GM23248 (cell line): ENCODE measurements around the gene ILK. TPM values are rescaled to one million over a fixed set of nuclear protein-coding genes. Genes with fewer than 3 reads are reported as not detected.

Experiments
- DNase-seq: peaks from one replicate; pipeline ENCODE4 v3.0.0-alpha.2; 2015
- H2AFZ ChIP-seq: fragments of 200-600 bp; sonication (generic); 2 replicates; pipeline ENCODE4 v1.6.1; 2016; ENCODE audit warnings: antibody characterized with exemption
- H3F3A ChIP-seq: fragments of 200-600 bp; sonication (generic); 2 replicates; pipeline ENCODE4 v1.6.1; 2016; ENCODE audit warnings: mild to moderate bottlenecking, antibody characterized with exemption, mixed run types; ENCODE audit not compliant: insufficient read depth
- H3K27ac ChIP-seq: fragments of 200-600 bp; sonication (generic); 2 replicates; pipeline ENCODE4 v1.5.1; 2016; ENCODE audit warnings: mild to moderate bottlenecking
- H3K27me3 ChIP-seq: fragments of 200-600 bp; sonication (generic); replicated peaks from 2 replicates; pipeline ENCODE4 v1.6.1; 2016; ENCODE audit warnings: mild to moderate bottlenecking; ENCODE audit not compliant: insufficient read depth
- H3K36me3 ChIP-seq: fragments of 200-600 bp; sonication (generic); 2 replicates; pipeline ENCODE4 v1.6.1; 2016; ENCODE audit warnings: low read depth, mild to moderate bottlenecking
- H3K4me1 ChIP-seq: fragments of 200-600 bp; sonication (generic); 2 replicates; pipeline ENCODE4 v1.6.1; 2016; ENCODE audit warnings: mild to moderate bottlenecking; ENCODE audit not compliant: insufficient read depth
- H3K4me2 ChIP-seq: fragments of 200-600 bp; sonication (generic); one replicate; pipeline ENCODE4 v1.6.1; 2016; ENCODE audit warnings: mild to moderate bottlenecking; ENCODE audit not compliant: unreplicated experiment
- H3K4me3 ChIP-seq: fragments of 200-600 bp; sonication (generic); 2 replicates; pipeline ENCODE4 v1.5.1; 2016; ENCODE audit warnings: mild to moderate bottlenecking
- H3K79me2 ChIP-seq: fragments of 200-600 bp; sonication (generic); 2 replicates; pipeline ENCODE4 v1.6.1; 2016; ENCODE audit warnings: mild to moderate bottlenecking; ENCODE audit not compliant: insufficient read depth
- H3K9ac ChIP-seq: fragments of 200-600 bp; sonication (generic); 2 replicates; pipeline ENCODE4 v1.6.1; 2016; ENCODE audit warnings: mild to moderate bottlenecking
- H3K9me2 ChIP-seq: fragments of 200-600 bp; sonication (generic); 2 replicates; pipeline ENCODE4 v1.6.1; 2016; ENCODE audit warnings: mixed run types, mild to moderate bottlenecking, moderate library complexity; ENCODE audit not compliant: insufficient read depth
- H3K9me3 ChIP-seq: fragments of 200-600 bp; sonication (generic); one replicate; pipeline ENCODE4 v1.6.1; 2017; ENCODE audit warnings: low read depth
- H4K20me1 ChIP-seq: fragments of 200-600 bp; sonication (generic); 2 replicates; pipeline ENCODE4 v1.6.0; 2016; ENCODE audit not compliant: insufficient read depth
- EZH2 ChIP-seq: fragments of 200-600 bp; sonication (generic); IDR thresholded peaks from 2 replicates; pipeline ENCODE4 v1.6.1; 2018; ENCODE audit warnings: antibody characterized with exemption, mild to moderate bottlenecking; ENCODE audit not compliant: insufficient read depth, poor library complexity, severe bottlenecking
- EZH2phosphoT487 ChIP-seq: fragments of 200-600 bp; sonication (generic); IDR thresholded peaks from 2 replicates; pipeline ENCODE4 v1.6.1; 2018; ENCODE audit warnings: antibody characterized with exemption, moderate library complexity, mild to moderate bottlenecking, low read depth; ENCODE audit not compliant: insufficient read depth
- WGBS, 2 experiments: methylation state at CpG; one replicate each; pipeline ENCODE4 v1.1.6; 2015 to 2017; ENCODE audit warnings: low lambda C conversion rate in 2 of 2, low coverage in 1 of 2; ENCODE audit errors: missing lambda C conversion rate in 2 of 2; 5-methylcytosine and 5-hydroxymethylcytosine counted together
- in situ Hi-C: fragments of 300-500 bp; cut with MboI; formaldehyde crosslinking; loops from 2 replicates; pipeline ENCODE4 v1.15.0; 2020
- polyA plus RNA-seq: library from polyadenylated mRNA; unstranded; fragments of >200 nt; fragmentation: Nextera tagmentation; extraction: Ambion mirVana; gene quantifications from 2 replicates; pipeline ENCODE4 v1.2.1, GENCODE V29; 2016
- total RNA-seq: library from RNA; depleted of rRNA; stranded (reverse); fragments of >200 nt; shearing (Covaris generic); gene quantifications from 2 replicates; pipeline ENCODE4 v1.2.3, GENCODE V29; 2014; rRNA removed

The ILK gene
- total and polyA plus RNA-seq, 2 experiments from 2014 or later: 242 to 256 TPM

DNA sequence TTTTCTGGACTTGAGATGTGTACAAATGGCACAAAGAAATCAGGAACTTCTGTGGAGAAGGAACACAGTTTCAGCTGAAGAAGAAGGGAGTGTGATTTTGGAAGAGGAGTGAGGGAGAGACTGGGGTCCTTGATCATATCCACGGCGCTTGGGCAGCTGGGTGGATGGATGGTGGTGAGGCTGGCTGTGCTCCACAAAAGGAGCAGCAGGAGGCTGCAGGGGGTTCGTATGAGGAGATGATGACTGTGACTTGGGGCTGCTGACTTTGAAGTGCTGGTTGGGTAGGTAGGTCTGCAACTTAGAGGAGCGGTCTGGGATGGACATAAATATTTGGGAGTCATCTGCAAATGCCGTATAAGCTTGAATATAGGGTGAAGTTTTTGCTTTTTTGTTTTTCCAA, 53.4 kb downstream of the ILK start:
- Histone ChIP-seq H4K20me1 (no peaks in the 10 kb centered on the region), H3K27me3 (0 out of 2 replicates have a peak, but pooled peaks cover 4% of the 10 kb centered on the region), H3K27ac (no peak overlapping the region), H3K4me3 (no peak overlapping the region), H3K4me2 (no peak overlapping the region), H3K9me3 (no peaks in the 10 kb centered on the region), H3K9me2 (no peaks in the 10 kb centered on the region), H2AFZ (no peak overlapping the region), H3K79me2 (no peaks in the 10 kb centered on the region), H3K36me3 (no peaks in the 10 kb centered on the region), H3K4me1 (no peaks in the 10 kb centered on the region), H3K9ac (no peak overlapping the region), H3F3A (peaks cover 15% of the 10 kb centered on the region)
- DNase-seq: no peak
- 78 to 79% methylated on average over 5 of the region's 5 CpGs for WGBS, 2 experiments
- in situ Hi-C loops: no loop called here
- TF ChIP-seq EZH2 (no peak), EZH2phosphoT487 (no peak)

DNA sequence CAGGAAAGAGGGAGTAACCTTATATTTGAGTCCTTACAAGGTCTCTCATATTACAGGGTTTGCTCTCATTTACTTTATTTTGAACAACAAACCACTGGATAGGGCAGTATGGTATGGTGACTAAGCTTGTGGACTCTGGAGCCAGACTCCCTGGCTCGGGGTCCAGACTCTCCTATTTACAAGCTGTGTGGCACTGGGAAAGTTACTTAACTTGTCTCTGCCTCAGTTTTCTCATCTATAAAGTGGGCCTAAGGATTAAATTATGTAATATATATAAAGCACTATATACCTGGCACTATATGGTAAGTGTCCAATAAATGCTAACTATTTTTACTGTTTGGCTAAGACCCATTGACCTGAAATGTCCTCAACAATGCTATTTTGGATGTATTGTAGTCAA, 53.8 kb downstream of the ILK start:
- H3K79me2 ChIP-seq: no peaks in the 10 kb centered on the region
- WGBS, 2 experiments: 10 to 21% methylated on average over 1 of the region's 1 CpG
- no peaks in the 10 kb centered on the region for H4K20me1 ChIP-seq
- no peaks in the 10 kb centered on the region for H3K36me3 ChIP-seq
- H3K4me2 ChIP-seq: no peak overlapping the region
- no peaks in the 10 kb centered on the region for H3K9me2 ChIP-seq
- peak; percentile 52 for DNase-seq
- no peak overlapping the region for H3K9ac ChIP-seq
- H3F3A ChIP-seq: peaks cover 15% of the 10 kb centered on the region
- H3K9me3 ChIP-seq: no peaks in the 10 kb centered on the region
- H3K27me3 ChIP-seq: 0 out of 2 replicates have a peak, but pooled peaks cover 4% of the 10 kb centered on the region
- in situ Hi-C loops: no loop called here
- H3K4me3 ChIP-seq: no peak overlapping the region
- no peak overlapping the region for H2AFZ ChIP-seq
- TF ChIP-seq EZH2phosphoT487 (no peak), EZH2 (no peak)
- no peak overlapping the region for H3K27ac ChIP-seq
- no peaks in the 10 kb centered on the region for H3K4me1 ChIP-seq

DNA sequence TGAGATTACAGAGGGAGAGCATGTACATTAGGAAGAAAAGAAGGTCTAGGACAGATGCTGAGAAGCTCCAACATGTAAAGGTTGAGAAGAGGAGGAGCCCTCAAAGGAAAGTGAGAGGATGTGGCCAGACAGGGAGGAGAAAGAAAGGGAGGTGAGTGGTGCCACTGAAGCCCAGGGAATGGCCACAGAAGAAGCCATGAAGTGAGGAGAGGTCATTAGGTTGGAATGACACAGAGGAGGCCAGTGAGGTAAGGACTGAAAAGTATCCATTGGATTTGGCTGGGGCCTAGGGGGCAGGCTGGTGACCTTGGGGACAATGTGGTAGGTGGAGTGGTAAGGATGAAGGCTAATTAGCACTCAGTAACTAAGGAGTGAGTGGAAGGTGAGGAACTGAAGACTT, 55.1 kb downstream of the ILK start:
- Histone ChIP-seq H3K4me3 (no peak overlapping the region), H3K36me3 (no peaks in the 10 kb centered on the region), H3K9me3 (no peaks in the 10 kb centered on the region), H3K4me2 (no peak overlapping the region), H4K20me1 (no peaks in the 10 kb centered on the region), H3K79me2 (no peaks in the 10 kb centered on the region), H3K27ac (no peak overlapping the region), H3K9ac (no peak overlapping the region), H3F3A (peaks cover 10% of the 10 kb centered on the region), H2AFZ (no peak overlapping the region), H3K4me1 (no peaks in the 10 kb centered on the region), H3K27me3 (0 out of 2 replicates have a peak, but pooled peaks cover 4% of the 10 kb centered on the region), H3K9me2 (no peaks in the 10 kb centered on the region)
- TF ChIP-seq EZH2phosphoT487 (no peak), EZH2 (no peak)
- DNase-seq: no peak
- in situ Hi-C loops: no loop called here

Other genes with a start within 250 kb of the ILK start
- gene SMPD1, start 213.3 kb upstream of the ILK start, total RNA-seq: 70.1 and 87.8 TPM in 2 replicates
- 67.9 and 72.3 TPM in 2 replicates for gene SMPD1, start 213.3 kb upstream of the ILK start, polyA plus RNA-seq
- gene APBB1, start 184.7 kb upstream of the ILK start, total RNA-seq: 43.8 and 46.2 TPM in 2 replicates
- 42.3 and 43.1 TPM in 2 replicates for gene APBB1, start 184.7 kb upstream of the ILK start, polyA plus RNA-seq
- 0.22 and 1.1 TPM in 2 replicates for gene HPX, start 162.8 kb upstream of the ILK start, total RNA-seq
- 0.43 and 0.46 TPM in 2 replicates for gene HPX, start 162.8 kb upstream of the ILK start, polyA plus RNA-seq
- gene TRIM3, start 129.8 kb upstream of the ILK start, total RNA-seq: 20.5 and 29.9 TPM in 2 replicates
- gene TRIM3, start 129.8 kb upstream of the ILK start, polyA plus RNA-seq: 15.2 and 17.1 TPM in 2 replicates
- 69.5 and 75.0 TPM in 2 replicates for gene ARFIP2, start 122.4 kb upstream of the ILK start, total RNA-seq
- gene ARFIP2, start 122.4 kb upstream of the ILK start, polyA plus RNA-seq: 56.6 and 57.9 TPM in 2 replicates
- 31.7 and 43.8 TPM in 2 replicates for gene TIMM10B, start 122.3 kb upstream of the ILK start, total RNA-seq
- gene TIMM10B, start 122.3 kb upstream of the ILK start, polyA plus RNA-seq: 35.0 and 35.4 TPM in 2 replicates
- 2.2 and 4.6 TPM in 2 replicates for gene DNHD1, start 106.5 kb upstream of the ILK start, total RNA-seq
- gene DNHD1, start 106.5 kb upstream of the ILK start, polyA plus RNA-seq: 1.1 and 1.2 TPM in 2 replicates
- gene RRP8, start 158 bp upstream of the ILK start, total RNA-seq: 8.5 and 12.6 TPM in 2 replicates
- 21.3 and 24.4 TPM in 2 replicates for gene RRP8, start 158 bp upstream of the ILK start, polyA plus RNA-seq
- 35.5 and 67.9 TPM in 2 replicates for gene TAF10, start 8.4 kb downstream of the ILK start, total RNA-seq
- 171 and 172 TPM in 2 replicates for gene TAF10, start 8.4 kb downstream of the ILK start, polyA plus RNA-seq
- gene TPP1, start 15.6 kb downstream of the ILK start, total RNA-seq: 37.6 and 47.6 TPM in 2 replicates
- gene TPP1, start 15.6 kb downstream of the ILK start, polyA plus RNA-seq: 65.2 and 66.3 TPM in 2 replicates
- gene DCHS1, start 52.0 kb downstream of the ILK start, total RNA-seq: 5.8 and 6.4 TPM in 2 replicates
- 0.86 and 1.1 TPM in 2 replicates for gene DCHS1, start 52.0 kb downstream of the ILK start, polyA plus RNA-seq
- 53.5 and 104 TPM in 2 replicates for gene MRPL17, start 79.6 kb downstream of the ILK start, total RNA-seq
- gene MRPL17, start 79.6 kb downstream of the ILK start, polyA plus RNA-seq: 107 and 114 TPM in 2 replicates
- gene OR2AG2, start 168.2 kb downstream of the ILK start, total RNA-seq: 0.22 and 0.25 TPM in 2 replicates
- not detected in 2 replicates for gene OR2AG2, start 168.2 kb downstream of the ILK start, polyA plus RNA-seq
- gene OR2AG1, start 179.2 kb downstream of the ILK start, total RNA-seq: not detected in 2 replicates
- gene OR2AG1, start 179.2 kb downstream of the ILK start, polyA plus RNA-seq: not detected in 2 replicates
- gene OR6A2, start 195.9 kb downstream of the ILK start, total RNA-seq: not detected in 2 replicates
- gene OR6A2, start 195.9 kb downstream of the ILK start, polyA plus RNA-seq: not detected in 2 replicates
- not detected in 2 replicates for gene OR10A5, start 241.9 kb downstream of the ILK start, total RNA-seq
- not detected in 2 replicates for gene OR10A5, start 241.9 kb downstream of the ILK start, polyA plus RNA-seq